ENCODE data around the gene SNX24.

Gene SNX24

GRCh38 chr5:123035360-123035917, 190.0 kb downstream of the SNX24 start:
- DNase-seq: no peak

GRCh38 chr5:123035918-123036390, 190.5 kb downstream of the SNX24 start:
- DNase-seq: no peak

GRCh38 chr5:123036391-123037103, 191.1 kb downstream of the SNX24 start, which contains the start of gene PPIC:
Gene PPIC, minus strand, starts transcription at chr5:123036725. Its CDS starts 100 bp downstream, at chr5:123036625.
- DNase-seq: peak; percentile 57

- DNase-seq: no peak
Observed at GRCh38 chr5:123037104-123037418, 191.6 kb downstream of the SNX24 start.

- DNase-seq: no peak
Observed at GRCh38 chr5:123039673-123040072, 194.3 kb downstream of the SNX24 start.

GRCh38 chr5:123044926-123045617, 199.7 kb downstream of the SNX24 start:
- DNase-seq: no peak

- DNase-seq: no peak
Observed at GRCh38 chr5:123046222-123046621, 200.8 kb downstream of the SNX24 start.

- DNase-seq: no peak
Observed at GRCh38 chr5:123047706-123048105, 202.3 kb downstream of the SNX24 start.

GRCh38 chr5:123051206-123051605, 205.8 kb downstream of the SNX24 start:
- DNase-seq: no peak

All from activated CD8-positive, alpha-beta memory T cell treated with anti-CD3 and anti-CD28 coated beads for 24 hours (primary cell).